Measurements from ENCODE around the gene LIF.
"Not testable (repeated sequence)": the region's sequence is repeated elsewhere in the genome, so short reads cannot be mapped to it uniquely, and the experiment has no call there.

The LIF gene

GRCh38 chr22:30224161-30224857 is 22.2 kb downstream of the LIF start:
- DNase-seq: no peak

GRCh38 chr22:30223303-30223702 is 23.3 kb downstream of the LIF start:
- no peak for DNase-seq

- no peak for DNase-seq
Measured at GRCh38 chr22:30222321-30222720, 24.2 kb downstream of the LIF start.

GRCh38 chr22:30221121-30221992 is 25.2 kb downstream of the LIF start:
- no peak for DNase-seq

- DNase-seq: no peak
Measured at GRCh38 chr22:30220338-30221012, 26.1 kb downstream of the LIF start.

GRCh38 chr22:30219668-30220278 is 26.8 kb downstream of the LIF start:
- no peak for DNase-seq

GRCh38 chr22:30219049-30219654 is 27.4 kb downstream of the LIF start:
- DNase-seq: no peak

GRCh38 chr22:30217698-30218560 is 28.6 kb downstream of the LIF start:
- DNase-seq: no peak

- no peak for DNase-seq
Measured at GRCh38 chr22:30216710-30217109, 29.8 kb downstream of the LIF start.

GRCh38 chr22:30216272-30216671 is 30.3 kb downstream of the LIF start:
- DNase-seq: not testable (repeated sequence)

GRCh38 chr22:30214703-30215407 is 31.7 kb downstream of the LIF start:
- no peak for DNase-seq

- no peak for DNase-seq
Measured at GRCh38 chr22:30212996-30213441, 33.5 kb downstream of the LIF start.

- no peak for DNase-seq
Measured at GRCh38 chr22:30212363-30212995, 34.1 kb downstream of the LIF start.

GRCh38 chr22:30211124-30211820 is 35.3 kb downstream of the LIF start:
- no peak for DNase-seq

GRCh38 chr22:30210235-30210909 is 36.2 kb downstream of the LIF start:
- DNase-seq: no peak

GRCh38 chr22:30209642-30210041 is 36.9 kb downstream of the LIF start:
- no peak for DNase-seq

- DNase-seq: no peak
Measured at GRCh38 chr22:30208631-30209603, 37.6 kb downstream of the LIF start.

GRCh38 chr22:30206944-30207343 is 39.6 kb downstream of the LIF start:
- DNase-seq: no peak

All from right forelimb (tissue), 1 donor.